H9 (cell line): Measurements from ENCODE around the gene TMEM107. TPM values are rescaled to one million over a fixed set of nuclear protein-coding genes. Genes with fewer than 3 reads are reported as not detected.

Experiments used
- DNase-seq: peaks from one replicate; pipeline ENCODE4 v3.0.0-alpha.2; 2017
- H2AFZ ChIP-seq: one replicate; pipeline ENCODE4 v1.6.1; 2013; ENCODE audit warnings: mild to moderate bottlenecking, low read length, control low read depth, moderate library complexity
- H2AK5ac ChIP-seq: 2 replicates; pipeline ENCODE4 v1.6.1; 2013; ENCODE audit warnings: low read length, control low read depth, mixed read lengths; ENCODE audit not compliant: insufficient read length
- H2BK120ac ChIP-seq: one replicate; pipeline ENCODE4 v1.6.1; 2013; ENCODE audit warnings: low read depth, mild to moderate bottlenecking, low read length, control low read depth, inconsistent platforms; ENCODE audit not compliant: poor library complexity, severe bottlenecking
- H2BK12ac ChIP-seq: 2 replicates; pipeline ENCODE4 v1.6.1; 2013; ENCODE audit warnings: low read length, control low read depth, mixed read lengths, low read depth; ENCODE audit not compliant: insufficient read length
- H2BK15ac ChIP-seq: 2 replicates; pipeline ENCODE4 v1.6.1; 2013; ENCODE audit warnings: low read depth, low read length, control low read depth
- H2BK20ac ChIP-seq: one replicate; pipeline ENCODE4 v1.6.1; 2013; ENCODE audit warnings: low read depth, mild to moderate bottlenecking, low read length, control low read depth, inconsistent platforms; ENCODE audit not compliant: poor library complexity, severe bottlenecking
- H2BK5ac ChIP-seq: 2 replicates; pipeline ENCODE4 v1.6.1; 2013; ENCODE audit warnings: low read length, control low read depth, mixed read lengths; ENCODE audit not compliant: insufficient read length
- H3K14ac ChIP-seq: 2 replicates; pipeline ENCODE4 v1.6.1; 2013; ENCODE audit warnings: low read length, control low read depth; ENCODE audit not compliant: insufficient read depth
- H3K18ac ChIP-seq: 2 replicates; pipeline ENCODE4 v1.6.1; 2013; ENCODE audit warnings: low read depth, mild to moderate bottlenecking, mixed read lengths, low read length, control low read depth; ENCODE audit not compliant: insufficient read length
- H3K23ac ChIP-seq: 2 replicates; pipeline ENCODE4 v1.6.1; 2013; ENCODE audit warnings: low read length, control low read depth, mixed read lengths, low read depth; ENCODE audit not compliant: insufficient read length
- H3K23me2 ChIP-seq: 2 replicates; pipeline ENCODE4 v1.6.1; 2013; ENCODE audit warnings: low read depth, mild to moderate bottlenecking, mixed read lengths, low read length, control low read depth; ENCODE audit not compliant: insufficient read length, poor library complexity, severe bottlenecking
- H3K27ac ChIP-seq: 2 replicates; pipeline ENCODE4 v1.5.1; 2013; ENCODE audit warnings: low read length, control low read depth, mixed read lengths, low read depth; ENCODE audit not compliant: insufficient read length
- H3K27me3 ChIP-seq: 2 replicates; pipeline ENCODE4 v1.6.1; 2013; ENCODE audit warnings: low read length, control low read depth, inconsistent platforms; ENCODE audit not compliant: insufficient read depth
- H3K4ac ChIP-seq: 2 replicates; pipeline ENCODE4 v1.6.1; 2013; ENCODE audit warnings: low read depth, mild to moderate bottlenecking, control low read depth, inconsistent platforms, low read length, moderate library complexity
- H3K4me1 ChIP-seq: 2 replicates; pipeline ENCODE4 v1.6.1; 2013; ENCODE audit warnings: low read length, control low read depth, inconsistent platforms; ENCODE audit not compliant: insufficient read depth
- H3K4me2 ChIP-seq: 2 replicates; pipeline ENCODE4 v1.6.1; 2013; ENCODE audit warnings: low read length, control low read depth, mixed read lengths; ENCODE audit not compliant: insufficient read length, insufficient read depth
- H3K56ac ChIP-seq: 2 replicates; pipeline ENCODE4 v1.6.1; 2013; ENCODE audit warnings: low read depth, mild to moderate bottlenecking, mixed read lengths, low read length, control low read depth; ENCODE audit not compliant: insufficient read length
- H3K79me1 ChIP-seq: 2 replicates; pipeline ENCODE4 v1.6.1; 2013; ENCODE audit warnings: low read depth, mild to moderate bottlenecking, moderate library complexity, low read length, control low read depth, inconsistent platforms; ENCODE audit not compliant: insufficient read depth, poor library complexity, severe bottlenecking
- H3K79me2 ChIP-seq: 2 replicates; pipeline ENCODE4 v1.6.1; 2013; ENCODE audit warnings: low read length, control low read depth, inconsistent platforms; ENCODE audit not compliant: insufficient read depth
- H3K9ac ChIP-seq: 2 replicates; pipeline ENCODE4 v1.6.1; 2013; ENCODE audit warnings: low read length, control low read depth, mixed read lengths; ENCODE audit not compliant: insufficient read length; ENCODE audit errors: extremely low read depth
- H3K9me3 ChIP-seq: one replicate; pipeline ENCODE4 v1.6.1; 2013; ENCODE audit warnings: low read depth, low read length, inconsistent platforms; ENCODE audit not compliant: control insufficient read depth
- H3T11ph ChIP-seq: one replicate; pipeline ENCODE4 v1.6.1; 2013; ENCODE audit warnings: mild to moderate bottlenecking, low read length, control low read depth, inconsistent platforms
- H4K20me1 ChIP-seq: one replicate; pipeline ENCODE4 v1.6.1; 2013; ENCODE audit not compliant: control insufficient read depth, insufficient read length, insufficient read depth
- H4K5ac ChIP-seq: 2 replicates; pipeline ENCODE4 v1.6.1; 2013; ENCODE audit warnings: low read depth, mild to moderate bottlenecking, mixed read lengths, low read length, control low read depth; ENCODE audit not compliant: insufficient read length
- H4K8ac ChIP-seq: replicated peaks from 2 replicates; pipeline ENCODE4 v1.6.1; 2013; ENCODE audit warnings: low read length, control low read depth, mixed read lengths, low read depth; ENCODE audit not compliant: insufficient read length
- H4K91ac ChIP-seq: 2 replicates; pipeline ENCODE4 v1.6.1; 2013; ENCODE audit warnings: low read depth, mild to moderate bottlenecking, moderate library complexity, mixed read lengths, low read length, control low read depth; ENCODE audit not compliant: insufficient read length
- H3K27ac Mint-ChIP-seq, 3 experiments: 2 replicates in 2 of 3; 3 replicates in 1 of 3; pipeline ENCODE4 v1.8.0; 2020 to 2021; ENCODE audit warnings: mixed read lengths in 3 of 3, mild to moderate bottlenecking in 1 of 3, moderate library complexity in 1 of 3
- H3K27me3 Mint-ChIP-seq: 2 replicates; pipeline ENCODE4 v1.8.0; 2021; ENCODE audit warnings: low read depth, mild to moderate bottlenecking, moderate library complexity, mixed read lengths
- H3K36me3 Mint-ChIP-seq, 3 experiments: 2 replicates in 2 of 3; 3 replicates in 1 of 3; pipeline ENCODE4 v1.8.0; 2020 to 2021; ENCODE audit warnings: low read depth in 3 of 3, mixed read lengths in 3 of 3; ENCODE audit not compliant: insufficient read depth in 1 of 3
- H3K4me1 Mint-ChIP-seq, 2 experiments: 2 replicates each; pipeline ENCODE4 v1.8.0; 2020; ENCODE audit warnings: mixed read lengths in 2 of 2
- H3K4me3 Mint-ChIP-seq, 2 experiments: 2 replicates in 1 of 2; 3 replicates in 1 of 2; pipeline ENCODE4 v1.8.0; 2020 to 2021; ENCODE audit warnings: mild to moderate bottlenecking in 2 of 2, mixed read lengths in 2 of 2, moderate library complexity in 1 of 2
- H3K9me3 Mint-ChIP-seq, 2 experiments: 2 replicates in 1 of 2; 3 replicates in 1 of 2; pipeline ENCODE4 v1.8.0; 2020; ENCODE audit warnings: mild to moderate bottlenecking in 2 of 2, mixed read lengths in 2 of 2, moderate library complexity in 1 of 2
- CTCF ChIP-seq: fragments of 200-600 bp; sonication (generic); conservative IDR thresholded peaks from 3 replicates; pipeline ENCODE4 v1.8.0; 2021; ENCODE audit warnings: antibody characterized with exemption, mild to moderate bottlenecking
- WGBS: extraction: QIAGEN DNeasy Blood & Tissue Kit; methylation state at CpG from one replicate; pipeline ENCODE4 v1.1.7; 2013; ENCODE audit warnings: missing lambda C conversion rate, low lambda C conversion rate, mixed read lengths; ENCODE audit not compliant: insufficient read length; ENCODE audit errors: extremely low coverage; 5-methylcytosine and 5-hydroxymethylcytosine counted together
- total RNA-seq: library from RNA; stranded (reverse); gene quantifications from 2 replicates; pipeline ENCODE4 v1.2.1, GENCODE V29; 2021

Gene TMEM107
- total RNA-seq, 1 experiment from 2014 or later = 12.7 TPM

- Histone ChIP-seq H3K56ac (no peak overlapping the region), H3K4me2 (no peak overlapping the region), H4K8ac (no peak overlapping the region), H2BK120ac (no peak overlapping the region), H2BK5ac (no peak overlapping the region), H3K18ac (no peak overlapping the region), H3K4ac (no peak overlapping the region), H3K23ac (no peak overlapping the region), H3K9ac (no peak overlapping the region), H3K4me1 (no peaks in the 10 kb centered on the region), H3K23me2 (peaks cover 3% of the 10 kb centered on the region), H3K27me3 (no peaks in the 10 kb centered on the region), H4K91ac (no peak overlapping the region), H3K14ac (no peak overlapping the region), H4K5ac (no peak overlapping the region), H2BK12ac (no peak overlapping the region), H2BK20ac (no peak overlapping the region), H2BK15ac (no peak overlapping the region), H3K9me3 (no peaks in the 10 kb centered on the region), H3T11ph (no peak overlapping the region), H2AK5ac (no peak overlapping the region), H2AFZ (no peak overlapping the region), H3K27ac (no peak overlapping the region), H4K20me1 (no peaks in the 10 kb centered on the region), H3K79me2 (peaks cover 4% of the 10 kb centered on the region; the same call in 1 of the 2 replicates), H3K79me1 (peaks cover 3% of the 10 kb centered on the region)
- Mint-ChIP-seq H3K27me3 (no peaks in the 10 kb centered on the region), H3K4me1 (peaks cover 5 to 18% of the 10 kb centered on the region in 2 experiments), H3K27ac (peak overlapping the region in 1 of 3 experiments; percentile 53; a peak in 1 of 7 replicates), H3K4me3 (no peak overlapping the region), H3K36me3 (peaks cover 51 to 54% (median 53%) of the 10 kb centered on the region in 3 experiments), H3K9me3 (no peaks in the 10 kb centered on the region)
- no peak for DNase-seq
- no CpG with 5 or more reads among the region's 19 CpGs for WGBS
- TF ChIP-seq CTCF = no peak
Observed at GRCh38 chr17:8204761-8205555, 28.8 kb upstream of the TMEM107 start.
